Stimulated activated CD4-positive, alpha-beta T cell treated with anti-CD3 and anti-CD28 coated beads, Interleukin-15, amount 100 ng/mL, for 1 hour (primary cell): ENCODE data around the gene ATP13A2.

Experiments used
- DNase-seq, 2 donors: peaks; one replicate each; pipeline ENCODE4 v3.0.0-alpha.2; 2020; ENCODE audit warnings: low read depth in 1 of 2, low spot score in 1 of 2

The ATP13A2 gene

DNA sequence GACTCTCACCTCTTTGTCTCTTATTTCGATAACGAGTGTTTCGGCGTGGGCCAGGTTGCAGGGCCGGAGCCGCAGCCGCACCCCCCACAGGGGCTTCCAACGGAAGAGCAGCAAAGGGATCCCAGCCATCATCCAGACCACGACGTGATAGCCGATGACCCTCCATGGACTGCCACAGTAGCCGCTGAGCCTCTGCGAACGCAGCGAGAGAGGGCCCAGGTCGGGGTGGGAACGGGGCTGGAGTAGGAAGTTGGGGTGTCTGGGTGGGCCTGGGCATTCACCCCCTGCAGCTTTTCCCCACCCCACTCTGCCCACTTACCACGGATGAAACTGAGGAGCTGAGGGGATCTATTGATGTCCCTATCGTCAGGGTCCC lies 6.4 kb downstream of the ATP13A2 start:
- no peak for DNase-seq

- DNase-seq = no peak
Measured at GRCh38 chr1:17004466-17005364, 7.0 kb downstream of the ATP13A2 start.

DNA sequence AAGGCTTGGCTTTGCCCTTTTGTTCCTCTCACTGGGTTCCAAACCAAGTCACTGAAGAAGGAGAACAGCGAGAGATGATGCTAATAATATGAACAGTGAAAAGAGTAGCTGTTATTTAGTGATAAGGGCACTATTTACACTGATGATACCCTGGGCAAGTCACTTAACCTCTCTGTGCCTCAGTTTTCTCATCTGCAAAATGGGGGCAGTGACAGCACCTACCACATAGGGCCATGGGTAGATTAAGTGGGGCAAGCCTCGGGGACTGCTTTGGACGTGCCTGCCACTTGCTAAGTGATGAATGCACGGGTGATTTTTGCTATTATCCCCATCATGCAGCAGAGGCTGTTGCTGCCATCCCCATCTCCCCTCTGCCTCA lies 9.2 kb downstream of the ATP13A2 start:
- DNase-seq = no peak

GRCh38 chr1:17001760-17002523 lies 9.8 kb downstream of the ATP13A2 start:
- DNase-seq = no peak

GRCh38 chr1:16999863-17000262 lies 11.9 kb downstream of the ATP13A2 start:
- no peak for DNase-seq

DNA sequence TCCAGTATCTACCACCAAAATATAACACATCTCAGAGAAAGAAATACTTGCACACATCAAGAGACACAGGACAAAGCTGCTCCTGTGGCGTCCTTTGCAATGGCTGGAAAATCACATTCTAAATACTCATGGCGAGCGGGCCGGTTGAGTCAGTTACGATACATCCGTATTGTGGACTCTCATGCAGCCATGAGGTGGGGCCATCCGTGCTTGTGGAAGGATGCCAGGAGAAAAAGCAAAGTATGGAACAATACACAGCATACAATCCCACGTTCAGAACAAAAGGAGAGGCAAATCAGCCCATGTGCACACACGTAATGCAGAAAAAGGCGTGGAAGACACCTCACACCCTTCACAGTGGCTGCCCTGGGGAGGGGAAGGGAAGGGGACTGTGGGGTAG lies 13.1 kb downstream of the ATP13A2 start:
- DNase-seq = no peak

DNA sequence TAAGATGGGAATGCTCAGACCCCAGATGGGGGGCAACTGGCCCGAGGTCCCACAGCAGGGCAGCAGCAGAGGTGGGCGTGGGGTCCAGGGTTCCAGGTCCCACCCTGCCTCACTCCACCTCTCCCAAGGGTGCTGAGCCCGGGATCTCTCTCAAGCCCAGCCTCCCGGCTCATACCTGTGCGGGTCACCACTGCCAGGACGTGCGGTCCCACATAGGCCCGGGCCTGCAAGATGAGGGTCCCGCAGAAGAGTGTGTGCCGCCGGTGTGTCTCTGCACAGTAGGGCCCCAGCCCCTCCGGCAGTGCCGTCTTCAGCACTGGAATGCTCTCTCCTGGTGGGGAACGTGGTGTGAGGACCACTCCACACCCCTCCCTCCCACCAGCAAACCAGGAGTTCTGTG lies 14.9 kb downstream of the ATP13A2 start:
- DNase-seq = no peak

DNA sequence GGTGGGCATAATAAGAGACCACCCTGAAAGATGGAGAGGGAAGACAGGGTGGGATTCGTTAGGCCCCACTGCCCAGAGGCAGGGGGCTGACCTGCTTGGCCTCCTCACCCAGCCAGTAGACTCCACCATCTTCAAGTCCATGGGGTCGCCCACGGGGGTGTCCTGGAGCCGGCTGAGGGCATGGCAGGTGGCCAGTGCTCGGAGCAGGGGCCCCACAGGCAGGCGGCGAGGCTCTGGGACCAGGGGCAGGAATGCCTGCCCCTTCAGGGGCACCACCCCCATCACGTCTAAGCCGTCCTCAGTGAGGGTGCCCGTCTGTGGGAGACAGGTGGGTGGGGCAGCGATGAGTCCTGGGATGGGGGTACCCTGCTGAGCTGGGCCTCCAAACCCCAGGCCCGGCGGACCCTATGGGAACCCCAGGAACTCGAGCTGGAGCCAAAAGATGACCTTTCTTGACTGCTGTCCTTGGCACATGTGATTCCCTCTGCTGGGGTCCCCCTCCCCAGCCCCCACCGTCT lies 18.1 kb downstream of the ATP13A2 start:
- no peak for DNase-seq

DNA sequence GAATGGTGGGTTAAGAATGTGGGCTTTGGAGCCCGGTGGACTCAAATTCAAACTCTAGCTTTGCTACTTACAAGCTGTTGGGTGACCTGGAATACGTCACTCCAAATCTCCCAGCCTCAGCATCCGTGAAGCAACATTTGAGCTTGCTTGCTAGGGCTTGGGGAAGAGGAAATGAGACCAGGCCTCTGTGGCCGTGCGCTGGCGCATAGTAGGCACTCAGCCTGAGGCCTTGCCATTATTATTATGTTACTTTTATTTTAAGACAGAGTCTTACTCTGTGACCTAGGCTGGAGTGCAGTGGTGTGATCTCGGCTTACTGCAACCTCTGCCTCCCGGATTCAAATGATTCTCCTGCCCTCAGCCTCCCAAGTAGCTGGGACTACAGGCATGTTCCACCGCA lies 19.1 kb downstream of the ATP13A2 start:
- DNase-seq = no peak

- DNase-seq = no peak
Measured at GRCh38 chr1:16992102-16992501, 19.6 kb downstream of the ATP13A2 start.

DNA sequence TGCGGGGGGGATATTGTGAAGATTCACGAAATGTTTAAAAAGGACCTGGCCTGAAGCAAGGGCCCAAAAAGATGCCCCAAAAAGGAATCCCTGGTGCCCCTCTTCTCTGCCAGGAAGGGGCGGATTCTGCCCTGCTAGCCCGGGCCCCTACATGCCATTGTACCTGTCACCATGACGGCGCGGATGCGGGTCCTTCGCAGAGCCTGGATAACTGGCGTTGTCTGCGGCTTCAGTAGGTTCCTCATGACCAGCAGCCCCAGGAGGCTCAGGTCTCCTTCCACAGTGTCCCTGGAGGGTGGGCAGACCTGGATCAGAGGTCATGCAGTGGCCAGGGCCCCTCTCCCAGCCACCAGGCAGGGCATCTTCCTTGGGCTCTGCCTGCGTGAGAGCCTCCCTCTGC lies 20.2 kb downstream of the ATP13A2 start:
- DNase-seq = no peak

DNA sequence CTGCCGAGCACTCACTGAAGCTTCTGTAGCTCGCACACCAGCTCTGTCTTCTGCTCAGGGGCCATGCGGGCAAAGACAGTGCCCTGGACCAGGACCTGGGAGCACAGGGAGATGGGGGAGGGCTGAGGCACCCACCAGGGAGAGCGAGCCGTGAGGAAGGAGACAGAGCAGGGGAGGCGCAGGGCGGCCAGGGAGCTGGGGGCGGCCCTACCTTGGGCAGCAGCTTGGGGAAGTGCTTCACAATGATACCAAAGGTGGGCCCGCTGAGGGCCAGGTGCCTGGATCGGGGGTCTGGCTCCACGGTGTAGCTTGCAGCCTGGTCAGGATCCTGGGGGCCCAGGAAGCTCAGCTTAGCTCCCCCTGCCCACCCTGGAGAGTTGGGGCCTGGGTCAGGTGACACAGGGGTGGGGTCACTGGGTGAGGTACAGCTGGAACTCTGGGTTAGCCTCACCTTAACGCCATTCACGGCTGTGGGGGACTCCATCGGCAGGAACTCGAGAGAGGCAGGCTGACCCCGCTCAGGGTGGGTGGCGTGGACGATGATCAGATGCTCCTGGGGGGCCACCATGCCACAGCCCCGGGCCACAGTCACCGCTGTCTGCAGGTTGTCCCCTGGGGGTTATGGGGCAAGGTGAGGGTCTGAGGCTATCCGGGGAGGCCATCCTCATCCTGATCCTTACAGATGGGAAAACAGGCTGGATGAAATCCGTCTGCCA lies 21.9 kb downstream of the ATP13A2 start:
- DNase-seq = no peak

DNA sequence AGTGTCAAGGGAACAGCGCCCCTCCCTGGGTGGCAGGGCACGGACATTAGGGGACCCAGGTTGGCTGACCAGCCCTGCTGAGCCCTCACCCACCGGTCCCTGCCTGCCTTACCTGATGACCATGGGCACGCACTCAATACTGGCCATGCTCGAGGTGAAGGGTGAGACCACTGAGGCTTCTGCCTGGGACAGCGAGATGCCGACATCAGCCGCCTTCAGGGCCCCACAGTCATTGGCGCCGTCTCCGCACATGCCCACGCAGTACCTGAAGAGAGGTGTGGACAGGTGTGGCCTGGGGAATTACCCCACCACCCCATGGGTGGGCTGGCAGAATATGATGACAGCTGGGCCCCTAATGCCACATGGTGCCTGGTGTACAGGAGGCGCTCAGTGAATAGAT lies 23.5 kb downstream of the ATP13A2 start:
- no peak for DNase-seq

DNA sequence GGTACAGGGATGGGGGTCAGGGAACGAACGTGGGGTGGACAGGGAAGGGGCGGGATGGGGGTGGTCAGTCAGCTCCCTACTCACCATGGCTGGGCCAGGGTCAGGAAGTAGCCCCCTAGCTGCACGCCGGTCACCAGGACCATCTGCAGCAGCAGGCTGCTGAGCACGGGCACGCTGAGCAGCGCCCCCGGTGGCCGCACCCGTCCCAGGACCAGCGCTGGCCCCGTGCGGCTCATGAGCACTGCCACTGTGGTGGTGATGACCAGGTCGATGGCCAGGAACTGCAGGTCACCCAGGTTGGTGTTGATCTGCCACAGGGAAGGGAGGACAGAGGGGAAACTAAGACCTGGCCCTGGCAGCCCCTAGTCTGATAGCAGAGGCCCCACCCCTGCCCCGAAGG lies 24.8 kb downstream of the ATP13A2 start:
- no peak for DNase-seq

DNA sequence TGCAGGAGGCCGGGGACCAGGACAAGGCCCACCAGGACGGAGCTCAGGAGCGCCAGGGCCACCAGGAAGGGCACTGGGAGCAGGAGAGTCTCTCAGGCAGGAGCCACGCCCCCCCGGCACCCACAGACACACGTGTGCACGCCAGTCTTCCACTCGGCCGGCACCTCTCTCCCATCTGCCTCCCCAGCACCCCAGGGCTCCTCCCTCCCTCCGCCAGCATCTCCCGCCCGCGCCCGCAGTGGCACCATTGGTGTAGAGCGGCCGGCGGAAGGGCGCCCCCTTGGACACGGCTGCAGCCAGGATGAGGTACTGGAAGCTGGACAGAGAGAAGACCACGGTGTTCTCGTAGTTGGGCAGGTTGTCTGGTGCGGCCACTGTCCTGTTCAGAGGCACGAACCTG lies 25.2 kb downstream of the ATP13A2 start:
- no peak for DNase-seq

DNA sequence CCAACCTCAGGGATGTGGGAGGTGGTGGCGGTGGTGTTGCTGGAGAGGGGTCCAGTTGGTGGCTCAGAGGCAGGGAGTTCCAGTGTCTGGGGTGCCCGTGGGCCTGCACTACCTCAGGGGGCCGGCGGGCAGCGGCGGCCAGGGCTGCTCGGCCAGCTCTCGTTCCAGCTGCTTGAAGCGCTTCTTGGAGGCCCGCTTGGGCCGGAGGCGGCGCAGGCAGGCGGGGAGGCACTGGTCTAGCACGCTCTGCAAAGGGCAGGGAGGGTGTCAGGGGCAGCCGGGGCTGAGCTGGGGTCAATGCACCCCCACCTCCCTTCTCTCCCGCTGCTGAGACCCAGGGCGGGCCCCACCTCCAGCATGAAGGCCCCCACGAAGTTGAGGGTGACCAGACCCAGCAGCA lies 25.6 kb downstream of the ATP13A2 start:
- DNase-seq = no peak

DNA sequence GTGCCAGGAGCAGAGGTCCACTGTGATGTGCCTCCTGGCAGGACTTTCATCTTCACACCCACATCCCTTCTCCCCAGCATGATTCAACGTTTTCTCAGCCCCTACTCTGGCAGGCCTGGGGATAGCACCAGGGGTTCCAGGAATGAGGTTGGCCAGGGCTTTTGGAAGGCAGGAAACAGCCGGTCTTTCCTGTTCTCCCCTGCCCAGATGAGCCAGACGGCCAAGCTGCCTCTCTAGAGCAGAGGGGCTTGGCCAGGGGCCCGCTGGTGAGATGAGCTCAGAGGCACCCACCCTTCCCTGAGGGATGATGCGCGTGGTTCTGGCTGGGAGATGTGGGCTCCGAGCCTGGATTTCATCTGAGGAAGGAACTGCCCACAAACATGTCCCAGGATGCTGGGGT lies 27.0 kb downstream of the ATP13A2 start:
- no peak for DNase-seq

DNA sequence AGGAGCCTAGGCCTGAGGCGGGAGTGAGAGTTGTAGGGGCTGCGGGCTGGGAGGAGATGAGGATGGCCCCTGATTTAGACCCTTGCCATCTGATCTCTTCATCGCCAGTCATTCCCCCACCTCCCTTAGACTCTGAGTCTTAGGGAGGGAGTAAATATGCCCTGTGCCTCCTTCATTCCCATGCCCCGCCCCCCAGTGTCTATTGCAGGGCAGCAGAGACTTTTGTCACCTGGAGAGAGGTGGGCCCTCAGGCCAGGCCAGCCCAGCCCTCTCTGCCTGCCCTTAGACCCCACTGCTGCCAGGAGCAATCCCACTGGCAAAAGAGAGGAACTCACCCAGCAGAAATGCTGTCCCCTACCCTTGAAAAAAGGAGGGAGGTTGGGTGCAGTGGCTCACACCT lies 28.1 kb downstream of the ATP13A2 start:
- DNase-seq = no peak

GRCh38 chr1:16982902-16983301 lies 28.8 kb downstream of the ATP13A2 start:
- no peak for DNase-seq

DNA sequence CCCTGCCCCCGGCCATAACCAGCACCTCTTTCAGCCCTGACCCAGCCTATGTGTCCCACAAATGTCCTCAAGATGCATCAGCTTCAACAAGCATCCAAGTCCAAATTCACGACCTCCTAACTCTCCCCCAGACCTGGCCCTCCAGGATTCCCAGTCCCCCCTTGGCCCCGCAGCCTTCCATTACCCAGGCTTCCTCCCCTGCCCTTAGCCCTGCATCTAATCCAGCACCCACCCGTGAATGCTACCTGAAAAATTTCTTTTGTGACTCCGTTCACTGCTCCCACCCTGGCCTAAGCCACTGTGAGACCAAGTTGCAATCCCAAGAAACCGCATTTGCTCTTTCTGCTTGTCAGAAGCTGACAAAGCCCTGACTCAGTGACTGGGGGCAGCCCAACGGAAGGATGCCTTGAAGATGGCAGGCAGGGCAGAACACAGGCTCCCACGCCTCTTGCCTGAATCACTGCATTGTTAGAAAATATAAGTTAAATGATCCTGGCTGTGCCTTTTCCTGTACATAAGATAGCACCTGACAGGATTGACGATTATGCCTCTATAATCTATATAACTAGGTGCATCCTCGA lies 30.4 kb downstream of the ATP13A2 start:
- DNase-seq = no peak
